Loucy (cell line): ENCODE data around the gene TNS4.

Source experiments
- CTCF ChIP-seq: fragments of 200-600 bp; sonication (generic); conservative IDR thresholded peaks from 2 replicates; pipeline ENCODE4 v1.5.1; 2014; ENCODE audit warnings: mild to moderate bottlenecking, antibody characterized with exemption, low read length
- EZH2phosphoT487 ChIP-seq: fragments of 200-600 bp; IDR thresholded peaks from 2 replicates; pipeline ENCODE4 v1.6.1; 2018; ENCODE audit warnings: antibody characterized with exemption, mild to moderate bottlenecking, moderate library complexity, borderline replicate concordance

DNA sequence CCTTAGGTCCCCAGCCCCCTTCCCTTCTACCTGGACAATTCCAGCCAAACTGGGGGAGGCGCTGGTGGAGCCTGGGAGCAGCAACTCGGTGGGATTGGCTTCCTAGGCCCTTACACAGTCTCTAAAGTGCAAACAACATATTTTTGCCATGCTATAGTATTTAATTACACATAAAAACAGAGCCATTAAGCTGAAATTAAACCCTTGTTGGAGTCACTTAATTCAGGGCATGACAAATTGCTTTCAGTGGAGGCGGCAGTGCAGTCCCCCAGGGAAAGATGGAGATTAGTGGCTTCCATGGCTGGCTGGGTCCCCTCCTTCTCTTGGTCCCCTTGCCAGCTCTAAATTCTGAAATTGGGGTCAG lies 40.8 kb downstream of the TNS4 start:
- TF ChIP-seq CTCF (no peak), EZH2phosphoT487 (no peak)
